ENCODE results near the gene TMPRSS11B. TPM values are rescaled to one million over a fixed set of nuclear protein-coding genes. Genes with fewer than 3 reads are reported as not detected.

TMPRSS11B gene
- total and polyA plus RNA-seq, 4 donors = 0.02 TPM; not detected in 3

- H3K9ac ChIP-seq (ENCODE audit: low read depth in 1 of 2, low read length in 2 of 2) = no peak overlapping the region
- no peaks in the 10 kb centered on the region for H3K4me1 ChIP-seq (ENCODE audit: control insufficient read depth in 4 of 4, insufficient read depth in 4 of 4, low read length in 3 of 4)
- no peaks in the 10 kb centered on the region for H3K9me3 ChIP-seq (ENCODE audit: control insufficient read depth in 4 of 4, low read length in 3 of 4)
- no peaks in the 10 kb centered on the region for H3K36me3 ChIP-seq (ENCODE audit: control insufficient read depth in 4 of 4, insufficient read depth in 3 of 4, low read depth in 1 of 4, low read length in 3 of 4)
- DNase-seq (ENCODE audit: low spot score) = no peak
- 81% methylated on average over 2 of the region's 2 CpGs for WGBS
- no peaks in the 10 kb centered on the region for H3K27me3 ChIP-seq (ENCODE audit: control insufficient read depth in 4 of 4, insufficient read depth in 4 of 4, low read length in 3 of 4)
- TF ChIP-seq FOXA2 (IDR thresholded peaks at IDR 0.05) (no peak), HNF4A (conservative IDR thresholded peaks at IDR 0.05) (no peak), ATF3 (IDR thresholded peaks at IDR 0.05) (no peak), FOXA1 (IDR thresholded peaks at IDR 0.05) (no peak), EGR1 (IDR thresholded peaks at IDR 0.05; ENCODE audit: low read depth in 2 of 2) (no peak), REST (IDR thresholded peaks at IDR 0.05) (no peak), HNF4G (IDR thresholded peaks at IDR 0.05) (no peak), NR2F2 (IDR thresholded peaks at IDR 0.05) (no peak), SP1 (IDR thresholded peaks at IDR 0.05) (no peak), TAF1 (conservative IDR thresholded peaks at IDR 0.05) (no peak), JUND (IDR thresholded peaks at IDR 0.05) (no peak), YY1 (IDR thresholded peaks at IDR 0.05) (no peak), RXRA (IDR thresholded peaks at IDR 0.05) (no peak), GABPA (IDR thresholded peaks at IDR 0.05 in 1 of 2, conservative IDR thresholded peaks at IDR 0.05 in 1 of 2) (no peak)
- TF ChIP-seq, protein P1, sequence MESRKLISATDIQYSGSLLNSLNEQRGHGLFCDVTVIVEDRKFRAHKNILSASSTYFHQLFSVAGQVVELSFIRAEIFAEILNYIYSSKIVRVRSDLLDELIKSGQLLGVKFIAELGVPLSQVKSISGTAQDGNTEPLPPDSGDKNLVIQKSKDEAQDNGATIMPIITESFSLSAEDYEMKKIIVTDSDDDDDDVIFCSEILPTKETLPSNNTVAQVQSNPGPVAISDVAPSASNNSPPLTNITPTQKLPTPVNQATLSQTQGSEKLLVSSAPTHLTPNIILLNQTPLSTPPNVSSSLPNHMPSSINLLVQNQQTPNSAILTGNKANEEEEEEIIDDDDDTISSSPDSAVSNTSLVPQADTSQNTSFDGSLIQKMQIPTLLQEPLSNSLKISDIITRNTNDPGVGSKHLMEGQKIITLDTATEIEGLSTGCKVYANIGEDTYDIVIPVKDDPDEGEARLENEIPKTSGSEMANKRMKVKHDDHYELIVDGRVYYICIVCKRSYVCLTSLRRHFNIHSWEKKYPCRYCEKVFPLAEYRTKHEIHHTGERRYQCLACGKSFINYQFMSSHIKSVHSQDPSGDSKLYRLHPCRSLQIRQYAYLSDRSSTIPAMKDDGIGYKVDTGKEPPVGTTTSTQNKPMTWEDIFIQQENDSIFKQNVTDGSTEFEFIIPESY (IDR thresholded peaks at IDR 0.05) = no peak
- TF ChIP-seq, protein P2, sequence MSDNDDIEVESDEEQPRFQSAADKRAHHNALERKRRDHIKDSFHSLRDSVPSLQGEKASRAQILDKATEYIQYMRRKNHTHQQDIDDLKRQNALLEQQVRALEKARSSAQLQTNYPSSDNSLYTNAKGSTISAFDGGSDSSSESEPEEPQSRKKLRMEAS (IDR thresholded peaks at IDR 0.05) = no peak
- TF ChIP-seq, protein P3, sequence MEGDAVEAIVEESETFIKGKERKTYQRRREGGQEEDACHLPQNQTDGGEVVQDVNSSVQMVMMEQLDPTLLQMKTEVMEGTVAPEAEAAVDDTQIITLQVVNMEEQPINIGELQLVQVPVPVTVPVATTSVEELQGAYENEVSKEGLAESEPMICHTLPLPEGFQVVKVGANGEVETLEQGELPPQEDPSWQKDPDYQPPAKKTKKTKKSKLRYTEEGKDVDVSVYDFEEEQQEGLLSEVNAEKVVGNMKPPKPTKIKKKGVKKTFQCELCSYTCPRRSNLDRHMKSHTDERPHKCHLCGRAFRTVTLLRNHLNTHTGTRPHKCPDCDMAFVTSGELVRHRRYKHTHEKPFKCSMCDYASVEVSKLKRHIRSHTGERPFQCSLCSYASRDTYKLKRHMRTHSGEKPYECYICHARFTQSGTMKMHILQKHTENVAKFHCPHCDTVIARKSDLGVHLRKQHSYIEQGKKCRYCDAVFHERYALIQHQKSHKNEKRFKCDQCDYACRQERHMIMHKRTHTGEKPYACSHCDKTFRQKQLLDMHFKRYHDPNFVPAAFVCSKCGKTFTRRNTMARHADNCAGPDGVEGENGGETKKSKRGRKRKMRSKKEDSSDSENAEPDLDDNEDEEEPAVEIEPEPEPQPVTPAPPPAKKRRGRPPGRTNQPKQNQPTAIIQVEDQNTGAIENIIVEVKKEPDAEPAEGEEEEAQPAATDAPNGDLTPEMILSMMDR (IDR thresholded peaks at IDR 0.05; ENCODE audit: low read depth, low read length, missing input control) = no peak
- no peak overlapping the region for H3K4me3 ChIP-seq (ENCODE audit: low read depth in 1 of 3, low read length in 3 of 3)
- H3K27ac ChIP-seq (ENCODE audit: low read depth in 1 of 2, low read length in 2 of 2) = no peak overlapping the region
These were observed 27.4 kb upstream of the TMPRSS11B start for GRCh38 chr4:68272860-68273259.

GRCh38 chr4:68272380-68272779 lies 26.9 kb upstream of the TMPRSS11B start:
- no peak overlapping the region for H3K9ac ChIP-seq (ENCODE audit: low read depth in 1 of 2, low read length in 2 of 2)
- WGBS = 44% methylated on average over 2 of the region's 2 CpGs
- peak overlapping the region in 1 of 3 donors; percentile 28 for H3K4me3 ChIP-seq (ENCODE audit: low read depth in 1 of 3, low read length in 3 of 3)
- no peaks in the 10 kb centered on the region for H3K9me3 ChIP-seq (ENCODE audit: control insufficient read depth in 4 of 4, low read length in 3 of 4)
- DNase-seq (ENCODE audit: low spot score) = no peak
- H3K36me3 ChIP-seq (ENCODE audit: control insufficient read depth in 4 of 4, insufficient read depth in 3 of 4, low read depth in 1 of 4, low read length in 3 of 4) = no peaks in the 10 kb centered on the region
- H3K27me3 ChIP-seq (ENCODE audit: control insufficient read depth in 4 of 4, insufficient read depth in 4 of 4, low read length in 3 of 4) = no peaks in the 10 kb centered on the region
- H3K27ac ChIP-seq (ENCODE audit: low read depth in 1 of 2, low read length in 2 of 2) = no peak overlapping the region
- no peak for TF ChIP-seq JUND (IDR thresholded peaks at IDR 0.05)
- TF ChIP-seq GABPA (IDR thresholded peaks at IDR 0.05 in 1 of 2, conservative IDR thresholded peaks at IDR 0.05 in 1 of 2) = no peak
- H3K4me1 ChIP-seq (ENCODE audit: control insufficient read depth in 4 of 4, insufficient read depth in 4 of 4, low read length in 3 of 4) = no peaks in the 10 kb centered on the region
